GM13977 (cell line): Measurements from ENCODE around the gene SLFN5.

Experiments
- DNase-seq: peaks from one replicate; pipeline ENCODE4 v3.0.0; 2012; ENCODE audit warnings: low spot score
- CTCF ChIP-seq: IDR thresholded peaks from 2 replicates; pipeline ENCODE4 v1.5.1; 2012; ENCODE audit warnings: mild to moderate bottlenecking, control low read depth; ENCODE audit not compliant: insufficient read depth; ENCODE audit errors: extremely low read depth, missing control alignments
- in situ Hi-C: fragments of 300-500 bp; cut with MboI; formaldehyde crosslinking; loops from one replicate; pipeline ENCODE4 v1.12.0; 2022; ENCODE audit warnings: low sequenced_read_pairs, low pct_unique_long_range_greater_than_20kb, mixed read lengths, inconsistent platforms; ENCODE audit not compliant: unreplicated experiment

SLFN5 gene

GRCh38 chr17:35283767-35284166, 40.9 kb downstream of the SLFN5 start:
- in situ Hi-C loops = no loop called here
- no peak for DNase-seq
- TF ChIP-seq CTCF = no peak

- in situ Hi-C loops = no loop called here
- no peak for DNase-seq
- no peak for TF ChIP-seq CTCF
Measured at GRCh38 chr17:35284955-35285354, 42.1 kb downstream of the SLFN5 start.

GRCh38 chr17:35286120-35286781, 43.4 kb downstream of the SLFN5 start:
- TF ChIP-seq CTCF = no peak
- in situ Hi-C loops = no loop called here
- DNase-seq = no peak

GRCh38 chr17:35287286-35287811, 44.5 kb downstream of the SLFN5 start:
- DNase-seq = no peak
- in situ Hi-C loops = no loop called here
- TF ChIP-seq CTCF = no peak

GRCh38 chr17:35289222-35289621, 46.4 kb downstream of the SLFN5 start:
- DNase-seq = no peak
- in situ Hi-C loops = no loop called here
- TF ChIP-seq CTCF = no peak

GRCh38 chr17:35291802-35292201, 48.9 kb downstream of the SLFN5 start:
- in situ Hi-C loops = no loop called here
- TF ChIP-seq CTCF = no peak
- no peak for DNase-seq
